ENCODE data around the gene FBN1.

Gene FBN1

DNA sequence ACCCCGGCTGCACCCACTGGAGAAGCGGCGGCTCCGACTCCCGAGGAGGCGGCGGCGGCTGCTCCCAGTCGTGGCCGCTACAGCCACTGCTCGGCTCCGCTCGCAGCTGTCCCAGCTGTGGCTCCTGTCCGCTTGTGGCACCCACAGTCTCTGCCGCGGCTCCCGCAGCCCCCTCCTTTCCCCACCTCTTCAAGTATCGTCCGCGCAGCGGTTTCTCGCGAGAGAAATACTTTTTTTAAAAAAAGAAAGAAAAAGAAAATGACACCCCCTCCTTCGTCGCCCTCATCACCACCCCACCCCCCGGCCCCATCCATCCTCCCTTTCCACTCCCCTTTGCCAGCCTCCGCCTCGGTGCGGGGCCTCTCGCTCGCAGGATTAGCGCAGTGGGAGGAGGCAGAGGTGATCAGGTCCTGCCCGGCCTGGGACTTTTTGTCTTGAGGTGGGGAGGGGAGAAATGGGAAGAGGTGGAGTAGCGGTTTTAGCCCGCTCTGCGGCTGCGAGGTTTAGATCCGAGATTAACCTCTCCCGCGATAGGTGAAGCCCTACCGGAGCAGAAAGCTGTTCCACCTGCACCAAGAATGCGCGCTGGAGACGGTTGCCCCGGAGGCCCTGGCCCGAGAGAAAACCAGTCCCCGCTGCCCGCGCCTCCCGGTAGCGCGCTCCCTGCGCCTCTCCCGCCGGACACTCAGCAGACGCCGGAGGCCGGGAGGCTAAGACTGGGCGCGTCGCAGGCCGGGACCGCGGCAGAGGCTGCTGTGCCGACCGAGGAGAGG is at the start of gene FBN1:
TSS of gene FBN1 (minus strand) at position 152 of the 773 bp plus-strand sequence. CDS start 940 bp downstream, outside the sequence.
- TF ChIP-seq TCF4 (CRISPR knock-in tag; IDR thresholded peaks at IDR 0.05; ENCODE audit: borderline replicate concordance): no peak
- no peak for TF ChIP-seq ZNF8 (CRISPR knock-in tag; IDR thresholded peaks at IDR 0.05)
- no peak for TF ChIP-seq ZC3H10 (CRISPR knock-in tag; IDR thresholded peaks at IDR 0.05)
- no peak for TF ChIP-seq PPARA (CRISPR knock-in tag; IDR thresholded peaks at IDR 0.05; ENCODE audit: borderline replicate concordance)
- no peak for TF ChIP-seq ZNF70 (CRISPR knock-in tag; IDR thresholded peaks at IDR 0.05)
- no peak for TF ChIP-seq BACH2 (CRISPR knock-in tag; IDR thresholded peaks at IDR 0.05; ENCODE audit: borderline replicate concordance)
- TF ChIP-seq CSDC2 (CRISPR knock-in tag; IDR thresholded peaks at IDR 0.05): peak; percentile 50; the same call in 1 of the 2 replicates
- TF ChIP-seq, protein P1, sequence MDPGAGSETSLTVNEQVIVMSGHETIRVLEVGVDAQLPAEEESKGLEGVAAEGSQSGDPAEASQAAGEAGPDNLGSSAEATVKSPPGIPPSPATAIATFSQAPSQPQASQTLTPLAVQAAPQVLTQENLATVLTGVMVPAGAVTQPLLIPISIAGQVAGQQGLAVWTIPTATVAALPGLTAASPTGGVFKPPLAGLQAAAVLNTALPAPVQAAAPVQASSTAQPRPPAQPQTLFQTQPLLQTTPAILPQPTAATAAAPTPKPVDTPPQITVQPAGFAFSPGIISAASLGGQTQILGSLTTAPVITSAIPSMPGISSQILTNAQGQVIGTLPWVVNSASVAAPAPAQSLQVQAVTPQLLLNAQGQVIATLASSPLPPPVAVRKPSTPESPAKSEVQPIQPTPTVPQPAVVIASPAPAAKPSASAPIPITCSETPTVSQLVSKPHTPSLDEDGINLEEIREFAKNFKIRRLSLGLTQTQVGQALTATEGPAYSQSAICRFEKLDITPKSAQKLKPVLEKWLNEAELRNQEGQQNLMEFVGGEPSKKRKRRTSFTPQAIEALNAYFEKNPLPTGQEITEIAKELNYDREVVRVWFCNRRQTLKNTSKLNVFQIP (CRISPR knock-in tag; IDR thresholded peaks at IDR 0.05; ENCODE audit: borderline replicate concordance, low read depth): no peak
- no peak for TF ChIP-seq ISL1 (CRISPR knock-in tag; IDR thresholded peaks at IDR 0.05)
- TF ChIP-seq, protein P2, sequence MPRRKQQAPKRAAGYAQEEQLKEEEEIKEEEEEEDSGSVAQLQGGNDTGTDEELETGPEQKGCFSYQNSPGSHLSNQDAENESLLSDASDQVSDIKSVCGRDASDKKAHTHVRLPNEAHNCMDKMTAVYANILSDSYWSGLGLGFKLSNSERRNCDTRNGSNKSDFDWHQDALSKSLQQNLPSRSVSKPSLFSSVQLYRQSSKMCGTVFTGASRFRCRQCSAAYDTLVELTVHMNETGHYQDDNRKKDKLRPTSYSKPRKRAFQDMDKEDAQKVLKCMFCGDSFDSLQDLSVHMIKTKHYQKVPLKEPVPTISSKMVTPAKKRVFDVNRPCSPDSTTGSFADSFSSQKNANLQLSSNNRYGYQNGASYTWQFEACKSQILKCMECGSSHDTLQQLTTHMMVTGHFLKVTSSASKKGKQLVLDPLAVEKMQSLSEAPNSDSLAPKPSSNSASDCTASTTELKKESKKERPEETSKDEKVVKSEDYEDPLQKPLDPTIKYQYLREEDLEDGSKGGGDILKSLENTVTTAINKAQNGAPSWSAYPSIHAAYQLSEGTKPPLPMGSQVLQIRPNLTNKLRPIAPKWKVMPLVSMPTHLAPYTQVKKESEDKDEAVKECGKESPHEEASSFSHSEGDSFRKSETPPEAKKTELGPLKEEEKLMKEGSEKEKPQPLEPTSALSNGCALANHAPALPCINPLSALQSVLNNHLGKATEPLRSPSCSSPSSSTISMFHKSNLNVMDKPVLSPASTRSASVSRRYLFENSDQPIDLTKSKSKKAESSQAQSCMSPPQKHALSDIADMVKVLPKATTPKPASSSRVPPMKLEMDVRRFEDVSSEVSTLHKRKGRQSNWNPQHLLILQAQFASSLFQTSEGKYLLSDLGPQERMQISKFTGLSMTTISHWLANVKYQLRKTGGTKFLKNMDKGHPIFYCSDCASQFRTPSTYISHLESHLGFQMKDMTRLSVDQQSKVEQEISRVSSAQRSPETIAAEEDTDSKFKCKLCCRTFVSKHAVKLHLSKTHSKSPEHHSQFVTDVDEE (CRISPR knock-in tag; IDR thresholded peaks at IDR 0.05): no peak
- no peak for TF ChIP-seq SNAI2 (CRISPR knock-in tag; IDR thresholded peaks at IDR 0.05)
- TF ChIP-seq RARB (CRISPR knock-in tag; IDR thresholded peaks at IDR 0.05): no peak
- TF ChIP-seq ZFP30 (CRISPR knock-in tag; IDR thresholded peaks at IDR 0.05): no peak
- peak; percentile 54; the same call in 1 of the 2 replicates for TF ChIP-seq GLIS3 (CRISPR knock-in tag; IDR thresholded peaks at IDR 0.05)
- TF ChIP-seq OSR1 (CRISPR knock-in tag; IDR thresholded peaks at IDR 0.05): no peak
- peak; percentile 35; the same call in 1 of the 2 replicates for TF ChIP-seq ZFP3 (CRISPR knock-in tag; IDR thresholded peaks at IDR 0.05)
- no peak for TF ChIP-seq ZNF565 (CRISPR knock-in tag; conservative IDR thresholded peaks at IDR 0.05; ENCODE audit: low read depth)
- TF ChIP-seq ESRRG (CRISPR knock-in tag; IDR thresholded peaks at IDR 0.05): no peak
- TF ChIP-seq, protein P3, sequence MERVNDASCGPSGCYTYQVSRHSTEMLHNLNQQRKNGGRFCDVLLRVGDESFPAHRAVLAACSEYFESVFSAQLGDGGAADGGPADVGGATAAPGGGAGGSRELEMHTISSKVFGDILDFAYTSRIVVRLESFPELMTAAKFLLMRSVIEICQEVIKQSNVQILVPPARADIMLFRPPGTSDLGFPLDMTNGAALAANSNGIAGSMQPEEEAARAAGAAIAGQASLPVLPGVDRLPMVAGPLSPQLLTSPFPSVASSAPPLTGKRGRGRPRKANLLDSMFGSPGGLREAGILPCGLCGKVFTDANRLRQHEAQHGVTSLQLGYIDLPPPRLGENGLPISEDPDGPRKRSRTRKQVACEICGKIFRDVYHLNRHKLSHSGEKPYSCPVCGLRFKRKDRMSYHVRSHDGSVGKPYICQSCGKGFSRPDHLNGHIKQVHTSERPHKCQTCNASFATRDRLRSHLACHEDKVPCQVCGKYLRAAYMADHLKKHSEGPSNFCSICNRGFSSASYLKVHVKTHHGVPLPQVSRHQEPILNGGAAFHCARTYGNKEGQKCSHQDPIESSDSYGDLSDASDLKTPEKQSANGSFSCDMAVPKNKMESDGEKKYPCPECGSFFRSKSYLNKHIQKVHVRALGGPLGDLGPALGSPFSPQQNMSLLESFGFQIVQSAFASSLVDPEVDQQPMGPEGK (CRISPR knock-in tag; IDR thresholded peaks at IDR 0.05; ENCODE audit: borderline replicate concordance): no peak
- no peak for TF ChIP-seq TOX (CRISPR knock-in tag; IDR thresholded peaks at IDR 0.05; ENCODE audit: borderline replicate concordance)
- TF ChIP-seq ARNTL (CRISPR knock-in tag; IDR thresholded peaks at IDR 0.05; ENCODE audit: borderline replicate concordance, low read depth): no peak
- TF ChIP-seq, protein P4, sequence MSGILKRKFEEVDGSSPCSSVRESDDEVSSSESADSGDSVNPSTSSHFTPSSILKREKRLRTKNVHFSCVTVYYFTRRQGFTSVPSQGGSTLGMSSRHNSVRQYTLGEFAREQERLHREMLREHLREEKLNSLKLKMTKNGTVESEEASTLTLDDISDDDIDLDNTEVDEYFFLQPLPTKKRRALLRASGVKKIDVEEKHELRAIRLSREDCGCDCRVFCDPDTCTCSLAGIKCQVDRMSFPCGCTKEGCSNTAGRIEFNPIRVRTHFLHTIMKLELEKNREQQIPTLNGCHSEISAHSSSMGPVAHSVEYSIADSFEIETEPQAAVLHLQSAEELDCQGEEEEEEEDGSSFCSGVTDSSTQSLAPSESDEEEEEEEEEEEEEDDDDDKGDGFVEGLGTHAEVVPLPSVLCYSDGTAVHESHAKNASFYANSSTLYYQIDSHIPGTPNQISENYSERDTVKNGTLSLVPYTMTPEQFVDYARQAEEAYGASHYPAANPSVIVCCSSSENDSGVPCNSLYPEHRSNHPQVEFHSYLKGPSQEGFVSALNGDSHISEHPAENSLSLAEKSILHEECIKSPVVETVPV (CRISPR knock-in tag; IDR thresholded peaks at IDR 0.05): no peak
- TF ChIP-seq, protein P5, sequence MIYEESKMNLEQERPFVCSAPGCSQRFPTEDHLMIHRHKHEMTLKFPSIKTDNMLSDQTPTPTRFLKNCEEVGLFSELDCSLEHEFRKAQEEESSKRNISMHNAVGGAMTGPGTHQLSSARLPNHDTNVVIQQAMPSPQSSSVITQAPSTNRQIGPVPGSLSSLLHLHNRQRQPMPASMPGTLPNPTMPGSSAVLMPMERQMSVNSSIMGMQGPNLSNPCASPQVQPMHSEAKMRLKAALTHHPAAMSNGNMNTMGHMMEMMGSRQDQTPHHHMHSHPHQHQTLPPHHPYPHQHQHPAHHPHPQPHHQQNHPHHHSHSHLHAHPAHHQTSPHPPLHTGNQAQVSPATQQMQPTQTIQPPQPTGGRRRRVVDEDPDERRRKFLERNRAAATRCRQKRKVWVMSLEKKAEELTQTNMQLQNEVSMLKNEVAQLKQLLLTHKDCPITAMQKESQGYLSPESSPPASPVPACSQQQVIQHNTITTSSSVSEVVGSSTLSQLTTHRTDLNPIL (CRISPR knock-in tag; IDR thresholded peaks at IDR 0.05; ENCODE audit: low read depth): no peak
- ATAC-seq: peak; percentile 82

DNA sequence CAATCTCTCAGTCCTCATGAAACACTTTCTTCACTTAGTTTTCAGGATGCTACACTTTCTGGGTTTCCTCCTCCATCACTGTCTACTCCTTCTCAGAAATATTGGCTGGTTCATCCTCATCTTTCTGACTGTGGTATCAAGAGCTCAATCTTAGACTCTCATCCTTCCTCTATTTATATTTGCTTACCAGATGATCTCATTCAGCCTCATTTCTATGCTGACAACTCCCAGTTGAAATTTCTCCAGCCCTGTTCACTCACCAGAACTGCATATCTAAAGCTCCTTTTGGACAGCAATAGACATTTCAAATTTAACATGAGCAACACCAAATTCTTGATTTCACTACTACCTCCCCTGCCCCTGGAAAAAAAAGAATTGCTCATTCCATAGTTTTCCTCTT is 48.0 kb upstream of the FBN1 start:
- TF ChIP-seq, protein P1 (CRISPR knock-in tag; IDR thresholded peaks at IDR 0.05; ENCODE audit: borderline replicate concordance, low read depth): no peak
- 0 out of 2 replicates have a peak, but pooled peaks have one; percentile 28 for TF ChIP-seq ISL1 (CRISPR knock-in tag; IDR thresholded peaks at IDR 0.05)
- no peak for TF ChIP-seq BACH2 (CRISPR knock-in tag; IDR thresholded peaks at IDR 0.05; ENCODE audit: borderline replicate concordance)
- no peak for TF ChIP-seq ZFP3 (CRISPR knock-in tag; IDR thresholded peaks at IDR 0.05)
- no peak for TF ChIP-seq RARB (CRISPR knock-in tag; IDR thresholded peaks at IDR 0.05)
- TF ChIP-seq, protein P4 (CRISPR knock-in tag; IDR thresholded peaks at IDR 0.05): no peak
- peak; percentile 27; the same call in 2 of the 3 replicates for ATAC-seq
